Measurements from ENCODE around the gene PAX1. TPM values are rescaled to one million over a fixed set of nuclear protein-coding genes. Genes with fewer than 3 reads are reported as not detected.
A peak's percentile ranks its signal among the peaks of the same experiment; 100 is the strongest.

PAX1 gene
- total RNA-seq (2014; rRNA removed; shearing (Covaris generic)) (0.14 TPM in 1 of 2 replicates, not detected in the other), polyA plus RNA-seq (2016; fragmentation: Nextera tagmentation; extraction: Ambion mirVana) (not detected in 2 replicates)
- long read RNA-seq: 0 reads

- Histone ChIP-seq H3K4me1 (ENCODE audit: insufficient read depth) (peaks cover 25% of the 10 kb centered on the region), H2AFZ (peak within 1 kb of the TSS; percentile 38; the same call in 1 of the 2 replicates), H3K79me2 (replicated peaks; ENCODE audit: insufficient read depth) (no peaks in the 10 kb centered on the region), H4K20me1 (replicated peaks; ENCODE audit: insufficient read depth) (peaks cover 18% of the 10 kb centered on the region), H3K9me2 (ENCODE audit: insufficient read depth) (no peaks in the 10 kb centered on the region), H3K4me3 (peak within 1 kb of the TSS; percentile 46), H3K27ac (ENCODE audit: low read depth) (no peak within 1 kb of the TSS), H3K4me2 (peak within 1 kb of the TSS; percentile 74), H3K36me3 (ENCODE audit: insufficient read depth) (no peaks in the 10 kb centered on the region), H3F3A (replicated peaks; ENCODE audit: low read depth) (peaks cover 13% of the 10 kb centered on the region; the same call in 1 of the 2 replicates), H3K27me3 (ENCODE audit: insufficient read depth) (peaks cover 100% of the 10 kb centered on the region)
- H3K9me3 Mint-ChIP-seq: no peaks in the 10 kb centered on the region; the same call in 1 of the 3 replicates
- TF ChIP-seq EZH2 (IDR thresholded peaks at IDR 0.05; ENCODE audit: low read depth, unreplicated experiment) (peak; percentile 98), STAT1 (IDR thresholded peaks at IDR 0.05; ENCODE audit: unreplicated experiment) (no peak)
- peak; percentile 10 for ATAC-seq
- H3K27me3 Mint-ChIP-seq (ENCODE audit: insufficient read depth, low read depth, poor library complexity): peaks cover 98% of the 10 kb centered on the region
- peaks cover 5% of the 10 kb centered on the region; the same call in 1 of the 3 replicates for H3K36me3 Mint-ChIP-seq (ENCODE audit: low read depth)
- peak within 1 kb of the TSS; percentile 53 for H3K4me3 Mint-ChIP-seq
- peak; percentile 52 for DNase-seq (ENCODE audit: low spot score)
- H3K27ac Mint-ChIP-seq: no peak within 1 kb of the TSS
- peaks cover 53% of the 10 kb centered on the region for H3K4me1 Mint-ChIP-seq
Observed at GRCh38 chr20:21705575-21706260, at the start of gene PAX1. Gene PAX1, plus strand, starts transcription at chr20:21705664. Its CDS starts 49 bp downstream, at chr20:21705713.

- no peaks in the 10 kb centered on the region for H3F3A ChIP-seq (replicated peaks; ENCODE audit: low read depth)
- ATAC-seq (no peak), DNase-seq (ENCODE audit: low spot score) (no peak)
- no peaks in the 10 kb centered on the region for H3K27me3 ChIP-seq (ENCODE audit: insufficient read depth)
- no peaks in the 10 kb centered on the region for H3K9me2 ChIP-seq (ENCODE audit: insufficient read depth)
- no peak overlapping the region for H3K4me2 ChIP-seq
- no peaks in the 10 kb centered on the region for H3K27me3 Mint-ChIP-seq (ENCODE audit: insufficient read depth, low read depth, poor library complexity)
- peak overlapping the region; percentile 59; the same call in 1 of the 2 replicates for H2AFZ ChIP-seq
- H4K20me1 ChIP-seq (replicated peaks; ENCODE audit: insufficient read depth): no peaks in the 10 kb centered on the region; the same call in 1 of the 2 replicates
- H3K27ac ChIP-seq (ENCODE audit: low read depth): no peak overlapping the region
- H3K4me1 ChIP-seq (ENCODE audit: insufficient read depth): no peaks in the 10 kb centered on the region
- no peak overlapping the region for H3K4me3 ChIP-seq
- no peak overlapping the region for H3K27ac Mint-ChIP-seq
- H3K79me2 ChIP-seq (replicated peaks; ENCODE audit: insufficient read depth): no peaks in the 10 kb centered on the region
- no peaks in the 10 kb centered on the region for H3K36me3 ChIP-seq (ENCODE audit: insufficient read depth)
- H3K4me1 Mint-ChIP-seq: peaks cover 4% of the 10 kb centered on the region; the same call in 1 of the 3 replicates
- TF ChIP-seq ZNF462 (CRISPR knock-in tag; IDR thresholded peaks at IDR 0.05) (no peak), CREB1 (CRISPR knock-in tag; IDR thresholded peaks at IDR 0.05; ENCODE audit: low read depth) (no peak)
- H3K4me3 Mint-ChIP-seq: no peak overlapping the region
- H3K9me3 Mint-ChIP-seq: no peaks in the 10 kb centered on the region
- no peaks in the 10 kb centered on the region for H3K36me3 Mint-ChIP-seq (ENCODE audit: low read depth)
Observed at GRCh38 chr20:21656308-21657067, 49.0 kb upstream of the PAX1 start.

All from GM23338 (cell line).